OCI-LY3 (cell line): ENCODE results near the gene TTLL11.

ENCODE experiments used
- H2AFZ ChIP-seq: fragments of 200-600, 300-600 bp; shearing (Covaris generic); 2 replicates; pipeline ENCODE4 v1.6.0; 2014; ENCODE audit warnings: antibody characterized with exemption, low read depth, low read length
- H3K27ac ChIP-seq: fragments of 200-600, 300-600 bp; sonication (generic); 2 replicates; pipeline ENCODE4 v1.5.1; 2014; ENCODE audit warnings: mild to moderate bottlenecking, low read length, moderate library complexity, mixed read lengths
- H3K27me3 ChIP-seq: fragments of 200-600, 300-600 bp; sonication (generic); 2 replicates; pipeline ENCODE4 v1.6.1; 2014; ENCODE audit warnings: low read depth, low read length, mixed read lengths
- H3K36me3 ChIP-seq: fragments of 200-600, 300-600 bp; sonication (generic); replicated peaks from 2 replicates; pipeline ENCODE3; 2014; ENCODE audit warnings: low read depth, low read length, mixed read lengths
- H3K4me1 ChIP-seq: fragments of 300-600, 200-600 bp; sonication (generic); 2 replicates; pipeline ENCODE4 v1.6.1; 2014; ENCODE audit warnings: low read length, mixed read lengths
- H3K4me2 ChIP-seq: fragments of 200-600, 300-600 bp; sonication (generic); 2 replicates; pipeline ENCODE4 v1.6.1; 2014; ENCODE audit warnings: low read length, mixed read lengths
- H3K4me3 ChIP-seq: fragments of 300-600, 200-600 bp; sonication (generic); 2 replicates; pipeline ENCODE4 v1.5.1; 2014; ENCODE audit warnings: antibody characterized with exemption, mild to moderate bottlenecking, low read length, moderate library complexity
- H3K79me2 ChIP-seq: fragments of 300-600, 200-600 bp; shearing (Covaris generic); 2 replicates; pipeline ENCODE4 v1.6.1; 2014; ENCODE audit warnings: mild to moderate bottlenecking, low read length, mixed read lengths
- H3K9ac ChIP-seq: fragments of 300-600, 200-600 bp; shearing (Covaris generic); 2 replicates; pipeline ENCODE4 v1.6.0; 2014; ENCODE audit warnings: mild to moderate bottlenecking, low read length, moderate library complexity
- H3K9me3 ChIP-seq: fragments of 200-600, 300-600 bp; shearing (Covaris generic); 2 replicates; pipeline ENCODE4 v1.6.1; 2014; ENCODE audit warnings: low read length, mixed read lengths; ENCODE audit not compliant: insufficient read depth
- H4K20me1 ChIP-seq: fragments of 200-600, 300-600 bp; sonication (generic); 2 replicates; pipeline ENCODE4 v1.6.1; 2016; ENCODE audit warnings: low read length, mixed read lengths; ENCODE audit not compliant: insufficient read depth
- CTCF ChIP-seq: fragments of 200-600, 300-600 bp; sonication (generic); IDR thresholded peaks from 2 replicates; pipeline ENCODE4 v1.5.1; 2014; ENCODE audit warnings: antibody characterized with exemption, low read length, low read depth
- EZH2phosphoT487 ChIP-seq: fragments of 200-600 bp; shearing (Covaris generic); IDR thresholded peaks from 2 replicates; pipeline ENCODE4 v1.6.1; 2018; ENCODE audit warnings: antibody characterized with exemption, mixed run types, low read depth

Gene TTLL11

GRCh38 chr9:122138560-122139268, 45.6 kb upstream of the TTLL11 start:
- H3K36me3 ChIP-seq, result peaks cover 17% of the 10 kb centered on the region
- H3K27ac ChIP-seq, result no peak overlapping the region
- no peak overlapping the region for H3K9ac ChIP-seq
- no peak overlapping the region for H3K4me3 ChIP-seq
- H3K27me3 ChIP-seq, result no peaks in the 10 kb centered on the region
- H3K4me1 ChIP-seq, result no peaks in the 10 kb centered on the region
- no peaks in the 10 kb centered on the region for H3K79me2 ChIP-seq
- H2AFZ ChIP-seq, result no peak overlapping the region
- TF ChIP-seq CTCF (no peak), EZH2phosphoT487 (no peak)
- H3K9me3 ChIP-seq, result no peaks in the 10 kb centered on the region
- no peak overlapping the region for H3K4me2 ChIP-seq
- H4K20me1 ChIP-seq, result no peaks in the 10 kb centered on the region

GRCh38 chr9:122135529-122135859, 42.4 kb upstream of the TTLL11 start:
- Histone ChIP-seq H3K9ac (no peak overlapping the region), H3K4me1 (no peaks in the 10 kb centered on the region), H2AFZ (no peak overlapping the region), H3K27me3 (no peaks in the 10 kb centered on the region), H3K36me3 (no peaks in the 10 kb centered on the region), H3K4me2 (no peak overlapping the region), H3K79me2 (no peaks in the 10 kb centered on the region), H4K20me1 (no peaks in the 10 kb centered on the region), H3K9me3 (no peaks in the 10 kb centered on the region), H3K4me3 (no peak overlapping the region), H3K27ac (no peak overlapping the region)
- TF ChIP-seq EZH2phosphoT487 (no peak), CTCF (no peak)

- TF ChIP-seq EZH2phosphoT487 (no peak), CTCF (no peak)
- Histone ChIP-seq H3K27me3 (no peaks in the 10 kb centered on the region), H3K4me3 (no peak overlapping the region), H4K20me1 (no peaks in the 10 kb centered on the region), H3K79me2 (no peaks in the 10 kb centered on the region), H3K36me3 (no peaks in the 10 kb centered on the region), H3K4me2 (no peak overlapping the region), H3K9ac (no peak overlapping the region), H3K9me3 (no peaks in the 10 kb centered on the region), H2AFZ (no peak overlapping the region), H3K4me1 (no peaks in the 10 kb centered on the region), H3K27ac (no peak overlapping the region)
These were observed 41.9 kb upstream of the TTLL11 start for GRCh38 chr9:122134822-122135528.

- Histone ChIP-seq H3K9me3 (no peaks in the 10 kb centered on the region), H2AFZ (no peak overlapping the region), H3K4me2 (no peak overlapping the region), H4K20me1 (no peaks in the 10 kb centered on the region), H3K27ac (no peak overlapping the region), H3K4me3 (no peak overlapping the region), H3K4me1 (no peaks in the 10 kb centered on the region), H3K79me2 (no peaks in the 10 kb centered on the region), H3K36me3 (no peaks in the 10 kb centered on the region), H3K9ac (no peak overlapping the region), H3K27me3 (no peaks in the 10 kb centered on the region)
- no peak for TF ChIP-seq CTCF
- no peak for TF ChIP-seq EZH2phosphoT487
These were observed 41.0 kb upstream of the TTLL11 start for GRCh38 chr9:122133984-122134535.
